Activated CD4-positive, alpha-beta T cell treated with anti-CD3 and anti-CD28 coated beads for 4 hours (primary cell): ENCODE data around the gene CD74.
A peak's percentile ranks its signal among the peaks of the same experiment; 100 is the strongest.
"Not testable (repeated sequence)": the region's sequence is repeated elsewhere in the genome, so short reads cannot be mapped to it uniquely, and the experiment has no call there.

Experiments
- DNase-seq, 2 donors: peaks; one replicate each; pipeline ENCODE4 v3.0.0-alpha.2; 2020

The CD74 gene

DNA sequence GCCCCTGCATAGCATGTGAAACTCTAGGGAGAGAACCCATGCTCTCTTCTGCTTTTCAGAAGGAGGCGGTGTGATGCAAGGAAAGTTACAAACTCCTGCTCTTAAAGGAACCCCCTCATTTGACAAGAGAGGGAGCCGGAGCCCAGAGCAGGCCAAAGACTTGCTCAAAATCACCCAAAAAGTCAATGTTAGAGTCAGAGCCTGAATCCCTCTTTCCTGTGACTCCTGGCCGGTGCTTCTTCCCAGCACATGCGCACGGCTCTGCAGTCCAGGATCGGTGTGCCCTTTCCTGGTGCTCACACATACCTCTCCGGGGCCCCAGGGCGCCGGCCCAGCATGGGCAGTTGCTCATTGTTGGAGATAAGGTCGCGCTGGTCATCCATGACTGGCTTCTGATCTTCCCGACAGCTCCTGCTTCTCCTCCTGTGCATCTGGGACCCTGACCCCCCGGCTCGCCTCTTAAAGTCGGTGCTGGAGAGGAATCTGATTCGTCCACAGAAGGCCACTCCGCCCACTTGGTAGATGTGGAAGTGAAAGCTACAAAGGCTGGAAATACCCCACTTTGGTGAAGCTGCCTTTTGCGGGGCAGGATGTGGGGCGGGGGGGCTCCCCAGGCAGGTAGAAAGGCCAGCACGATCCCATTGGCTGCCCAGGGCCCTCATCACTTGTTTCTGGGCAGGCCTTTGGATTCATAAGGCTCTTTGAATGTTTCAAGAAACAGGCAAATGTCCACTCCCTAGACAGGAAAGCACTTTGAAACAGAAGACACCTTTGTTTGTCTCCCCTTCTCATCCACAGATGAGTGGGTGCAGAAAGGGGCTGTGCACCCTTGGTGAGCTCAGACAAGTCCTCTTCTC, at the start of gene CD74:
CD74 (minus strand) TSS at position 592 of the 857 bp plus-strand sequence; CDS start at position 431, 161 bp downstream.
- peak; percentile 89 to 90 for DNase-seq

GRCh38 chr5:150461231-150461630, 48.5 kb upstream of the CD74 start:
- DNase-seq = no peak

- no peak for DNase-seq
Measured at GRCh38 chr5:150460781-150461180, 48.1 kb upstream of the CD74 start.

GRCh38 chr5:150458802-150459557, 46.3 kb upstream of the CD74 start:
- DNase-seq = peak; percentile 81 to 90

GRCh38 chr5:150457562-150458240, 45.0 kb upstream of the CD74 start:
- DNase-seq = no peak

DNA sequence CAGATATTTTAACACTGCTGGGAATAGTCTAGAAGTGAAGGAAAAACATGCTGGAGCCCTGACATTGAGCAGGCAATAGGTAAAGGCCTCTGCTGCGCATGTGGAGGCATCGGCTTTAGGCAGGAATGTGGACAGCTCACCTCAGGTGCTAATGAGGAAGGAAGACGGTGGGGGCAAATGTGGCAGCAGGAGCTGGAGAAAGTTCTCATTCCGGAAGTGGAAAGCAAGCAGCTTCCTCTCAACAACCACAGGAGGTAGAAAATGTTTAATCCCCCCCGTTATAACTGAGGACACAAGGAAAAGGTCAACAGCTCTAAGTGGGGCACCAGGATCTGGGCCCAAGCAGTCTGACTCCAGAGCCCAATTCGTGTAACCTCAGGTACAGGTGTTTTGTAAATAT, 44.4 kb upstream of the CD74 start:
- DNase-seq = no peak

DNA sequence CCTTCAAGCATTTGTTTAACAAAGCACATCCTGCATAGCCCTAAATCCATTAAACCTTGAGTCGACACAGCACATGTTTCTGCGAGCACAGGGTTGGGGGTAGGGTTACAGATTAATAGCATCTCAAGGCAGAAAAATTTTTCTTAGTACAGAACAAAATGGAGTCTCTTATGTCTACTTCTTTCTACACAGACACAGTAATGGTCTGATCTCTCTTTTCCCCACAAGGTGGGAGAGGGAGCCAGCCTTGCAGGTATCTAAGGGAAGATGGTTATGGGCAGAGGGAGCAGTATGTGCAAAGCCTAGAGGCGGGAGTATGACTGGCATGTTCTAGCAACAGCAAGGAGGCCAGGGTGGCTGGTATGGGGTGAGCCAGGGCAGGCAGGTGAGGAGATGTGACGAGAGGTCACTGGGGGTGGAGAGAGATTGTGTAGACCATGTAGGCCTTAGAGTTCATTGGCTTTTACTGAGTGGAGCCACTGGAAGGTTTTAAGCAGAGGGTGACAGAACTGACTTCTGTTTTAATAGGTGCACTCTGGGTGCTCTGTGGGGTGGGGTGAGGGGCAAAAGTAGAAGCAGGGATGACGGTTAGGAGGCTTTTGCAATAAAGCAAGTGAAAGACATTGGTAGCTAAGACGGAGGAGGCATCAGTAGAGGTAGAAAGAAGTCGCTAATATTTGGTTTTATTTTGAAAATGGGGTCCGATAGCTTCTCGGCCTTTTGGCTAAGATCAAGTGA, 42.0 kb upstream of the CD74 start:
- DNase-seq = no peak

DNA sequence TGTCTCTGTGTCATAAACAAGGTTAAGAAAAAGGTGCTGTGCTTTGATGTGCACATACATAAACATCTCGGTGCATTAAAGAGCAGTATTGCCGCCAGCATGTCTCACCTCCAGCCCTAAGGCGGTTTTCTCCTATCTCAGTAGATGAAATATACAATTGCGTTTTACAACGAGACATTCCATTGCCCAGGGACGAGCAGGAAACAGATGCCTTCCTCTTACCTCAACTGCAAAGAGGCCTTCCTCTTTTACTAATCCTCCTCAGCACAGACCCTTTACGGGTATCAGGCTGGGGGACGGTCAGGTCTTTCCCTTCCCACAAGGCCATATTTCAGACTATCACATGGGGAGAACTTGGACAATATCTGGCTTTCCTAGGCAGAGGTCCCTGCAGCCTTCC, 41.3 kb upstream of the CD74 start:
- not testable (repeated sequence) for DNase-seq

- DNase-seq = no peak
Measured at GRCh38 chr5:150452914-150453313, 40.2 kb upstream of the CD74 start.

GRCh38 chr5:150451594-150451993, 38.9 kb upstream of the CD74 start:
- no peak for DNase-seq

DNA sequence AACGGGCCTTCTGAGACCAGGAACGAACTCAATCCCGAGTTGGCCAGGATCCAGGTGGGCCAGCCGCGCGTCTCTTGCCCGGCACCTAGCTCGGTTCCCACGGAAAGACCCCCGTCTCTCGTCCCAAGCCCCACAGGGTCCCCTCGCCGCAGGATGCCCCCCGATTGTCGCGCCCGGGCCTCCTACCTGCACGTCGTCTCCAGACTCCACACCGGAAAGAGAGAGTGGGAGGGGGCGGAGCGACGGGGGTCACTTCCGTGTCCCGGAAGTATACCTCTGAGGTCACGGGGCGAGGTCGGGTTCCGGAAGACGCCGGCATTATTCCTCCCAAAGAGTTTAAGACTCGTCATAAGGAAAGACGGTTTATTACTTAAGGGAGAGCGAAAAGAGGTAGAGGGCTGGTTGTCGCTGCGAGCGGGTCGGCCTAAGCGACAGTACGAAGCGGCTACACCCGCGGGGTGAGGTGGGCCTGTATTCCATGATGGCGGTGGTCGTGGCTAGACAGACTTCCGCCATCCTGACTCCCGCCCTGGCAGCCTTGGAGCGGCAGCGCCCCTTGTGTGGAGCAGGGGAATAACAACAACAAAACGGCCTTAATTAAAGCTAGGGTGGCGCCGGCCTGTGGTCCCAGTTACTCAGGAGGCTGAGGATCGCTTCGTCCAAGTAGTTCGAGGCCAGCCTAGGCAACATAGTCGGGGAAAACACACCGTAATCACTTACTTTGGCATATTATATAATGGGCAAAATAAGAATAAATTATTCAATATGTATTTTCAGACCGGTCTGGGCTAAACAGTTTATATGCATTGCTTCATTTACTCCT, 37.0 kb upstream of the CD74 start, which contains the start of gene RPS14:
RPS14 (minus strand) TSS at position 223 of the 823 bp plus-strand sequence. CDS start 2,006 bp downstream, outside the sequence.
- peak; percentile 94 to 97 for DNase-seq

- no peak for DNase-seq
Measured at GRCh38 chr5:150448952-150449516, 36.3 kb upstream of the CD74 start.

DNA sequence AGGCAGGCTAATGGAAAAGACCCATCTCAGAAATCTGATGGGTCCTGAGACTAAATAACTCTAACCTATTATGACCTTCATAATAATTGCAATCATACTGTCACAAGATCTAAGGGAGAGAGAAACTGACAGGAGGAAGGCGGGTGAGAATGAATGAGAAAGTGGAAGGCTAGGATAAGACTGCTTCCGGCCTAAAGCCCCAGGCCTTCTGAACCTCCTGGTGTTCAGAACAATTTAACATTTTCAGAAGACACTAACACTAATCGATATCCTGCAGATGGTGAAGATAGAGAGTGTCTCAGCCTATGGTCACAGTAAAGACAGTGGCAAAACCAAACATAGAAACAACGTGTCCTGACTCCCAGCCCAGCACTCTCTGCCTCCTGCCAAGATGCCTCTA, 35.6 kb upstream of the CD74 start:
- DNase-seq = no peak

DNA sequence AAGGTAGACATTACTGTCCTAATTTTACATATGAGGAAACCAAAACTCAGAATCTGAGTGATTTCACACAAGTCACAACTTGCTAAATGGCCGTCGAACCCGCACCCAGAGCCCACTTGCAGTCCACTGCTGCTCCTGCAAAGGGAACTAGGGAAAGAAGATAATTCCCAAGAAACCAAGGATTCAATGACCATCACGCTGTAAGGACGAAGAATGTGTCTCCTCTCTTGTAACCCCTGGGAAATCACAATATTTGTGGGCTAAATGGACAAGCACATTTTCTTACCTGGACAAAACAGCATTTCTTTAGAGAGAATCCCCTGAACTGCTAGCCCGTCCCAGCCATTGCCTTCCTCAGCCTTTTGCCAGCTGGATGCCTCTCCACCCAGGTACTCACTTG, 34.5 kb upstream of the CD74 start:
- DNase-seq = no peak

GRCh38 chr5:150446583-150446982, 33.9 kb upstream of the CD74 start:
- no peak for DNase-seq

- no peak for DNase-seq
Measured at GRCh38 chr5:150446088-150446487, 33.4 kb upstream of the CD74 start.

DNA sequence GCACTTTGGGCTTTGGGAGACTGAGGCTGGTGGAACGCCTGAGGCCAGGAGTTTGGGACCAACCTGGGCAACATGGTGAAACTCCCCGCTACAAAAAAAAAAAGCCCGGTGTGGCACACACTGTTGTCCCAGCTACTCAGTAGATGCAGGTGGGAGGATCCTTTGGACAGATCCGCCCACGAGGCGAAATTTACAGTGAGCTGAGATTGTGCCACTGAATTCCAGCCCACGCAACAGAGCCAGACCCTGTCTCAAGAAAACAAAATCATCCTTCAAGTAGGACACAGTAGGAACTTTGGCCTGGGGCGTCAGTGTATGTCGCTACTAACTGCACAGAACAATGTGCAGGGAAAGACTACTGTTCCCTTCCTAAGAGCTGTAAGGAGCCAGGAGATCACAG, 32.1 kb upstream of the CD74 start:
- DNase-seq = no peak

- DNase-seq = no peak
Measured at GRCh38 chr5:150443242-150444075, 30.7 kb upstream of the CD74 start.

DNA sequence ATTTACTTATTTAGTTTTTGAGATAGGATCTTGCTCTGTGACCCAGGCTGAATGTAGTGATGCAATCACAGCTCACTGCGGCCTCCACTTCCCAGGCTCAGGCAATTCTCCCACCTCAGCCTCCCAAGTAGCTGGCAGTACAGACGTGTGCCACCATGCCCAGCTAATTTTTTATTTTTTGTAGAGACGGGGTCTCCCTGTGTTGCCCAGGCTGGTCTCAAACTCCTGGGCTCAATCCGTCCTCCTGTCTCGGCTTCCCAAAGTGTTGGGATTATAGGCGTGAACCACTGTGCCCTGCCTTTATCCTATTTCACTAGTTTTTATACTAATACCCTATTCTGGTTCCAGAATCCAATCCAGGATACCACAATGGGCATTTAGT, 30.0 kb upstream of the CD74 start:
- no peak for DNase-seq
